Stimulated activated CD4-positive, alpha-beta T cell treated with anti-CD3 and anti-CD28 coated beads, Interleukin-1b, Interleukin-23, amount 100 ng/mL, for 48 hours (primary cell): Measurements from ENCODE around the gene CCDC198.

Experiments used
- DNase-seq: peaks from one replicate; pipeline ENCODE4 v3.0.0-alpha.2; 2020

CCDC198 gene

GRCh38 chr14:57493467-57494181 is at the start of gene CCDC198:
TSS of gene CCDC198 (minus strand) at chr14:57493857. CDS start at chr14:57493715, 142 bp downstream.
- no peak for DNase-seq

GRCh38 chr14:57533214-57533613 is 39.6 kb upstream of the CCDC198 start:
- peak; percentile 4 for DNase-seq

- DNase-seq, result no peak
Measured at GRCh38 chr14:57530571-57530970, 36.9 kb upstream of the CCDC198 start.

- no peak for DNase-seq
Measured at GRCh38 chr14:57526942-57527341, 33.3 kb upstream of the CCDC198 start.

- DNase-seq, result no peak
Measured at GRCh38 chr14:57519043-57519442, 25.4 kb upstream of the CCDC198 start.

- DNase-seq, result no peak
Measured at GRCh38 chr14:57512220-57512619, 18.6 kb upstream of the CCDC198 start.

- DNase-seq, result no peak
Measured at GRCh38 chr14:57508756-57509155, 15.1 kb upstream of the CCDC198 start.

- no peak for DNase-seq
Measured at GRCh38 chr14:57502586-57503254, 9.1 kb upstream of the CCDC198 start.

- no peak for DNase-seq
Measured at GRCh38 chr14:57501039-57501557, 7.4 kb upstream of the CCDC198 start.

GRCh38 chr14:57498659-57499058 is 5.0 kb upstream of the CCDC198 start:
- DNase-seq, result no peak

- DNase-seq, result no peak
Measured at GRCh38 chr14:57498035-57498434, 4.4 kb upstream of the CCDC198 start.

GRCh38 chr14:57495416-57495815 is 1.8 kb upstream of the CCDC198 start:
- DNase-seq, result no peak

- no peak for DNase-seq
Measured at GRCh38 chr14:57492859-57493258, 798 bp downstream of the CCDC198 start.

GRCh38 chr14:57491640-57492039 is 2.0 kb downstream of the CCDC198 start:
- no peak for DNase-seq

GRCh38 chr14:57487771-57488170 is 5.9 kb downstream of the CCDC198 start:
- no peak for DNase-seq

- no peak for DNase-seq
Measured at GRCh38 chr14:57486767-57487379, 6.8 kb downstream of the CCDC198 start.

GRCh38 chr14:57485635-57486034 is 8.0 kb downstream of the CCDC198 start:
- no peak for DNase-seq

- DNase-seq, result no peak
Measured at GRCh38 chr14:57482120-57482519, 11.5 kb downstream of the CCDC198 start.

GRCh38 chr14:57480051-57480450 is 13.6 kb downstream of the CCDC198 start:
- DNase-seq, result no peak

GRCh38 chr14:57479197-57479596 is 14.5 kb downstream of the CCDC198 start:
- no peak for DNase-seq

GRCh38 chr14:57478050-57478449 is 15.6 kb downstream of the CCDC198 start:
- DNase-seq, result no peak

- DNase-seq, result no peak
Measured at GRCh38 chr14:57470909-57471308, 22.7 kb downstream of the CCDC198 start.

GRCh38 chr14:57464008-57464730 is 29.5 kb downstream of the CCDC198 start:
- DNase-seq, result no peak
